ENCODE data around the gene UCMA.

DNA sequence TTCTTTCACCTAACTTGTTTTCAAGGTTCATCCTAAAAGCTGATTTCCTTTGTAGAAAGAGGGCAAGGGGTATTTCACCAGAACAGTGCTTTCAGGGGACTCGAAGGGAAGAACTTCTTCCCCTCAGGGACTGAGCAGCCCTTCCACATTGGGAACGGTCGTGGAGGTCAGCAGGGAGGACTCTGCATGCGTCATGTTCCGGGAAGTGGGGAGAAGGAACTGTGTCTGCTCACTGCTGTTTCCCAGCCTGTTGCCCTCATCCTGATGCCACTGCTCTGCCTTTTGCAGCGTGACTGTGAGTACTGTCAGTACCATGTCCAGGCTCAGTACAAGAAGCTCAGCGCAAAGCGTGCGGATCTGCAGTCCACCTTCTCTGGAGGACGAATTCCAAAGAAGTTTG lies 45.6 kb downstream of the UCMA start:
- TF ChIP-seq, protein P1, sequence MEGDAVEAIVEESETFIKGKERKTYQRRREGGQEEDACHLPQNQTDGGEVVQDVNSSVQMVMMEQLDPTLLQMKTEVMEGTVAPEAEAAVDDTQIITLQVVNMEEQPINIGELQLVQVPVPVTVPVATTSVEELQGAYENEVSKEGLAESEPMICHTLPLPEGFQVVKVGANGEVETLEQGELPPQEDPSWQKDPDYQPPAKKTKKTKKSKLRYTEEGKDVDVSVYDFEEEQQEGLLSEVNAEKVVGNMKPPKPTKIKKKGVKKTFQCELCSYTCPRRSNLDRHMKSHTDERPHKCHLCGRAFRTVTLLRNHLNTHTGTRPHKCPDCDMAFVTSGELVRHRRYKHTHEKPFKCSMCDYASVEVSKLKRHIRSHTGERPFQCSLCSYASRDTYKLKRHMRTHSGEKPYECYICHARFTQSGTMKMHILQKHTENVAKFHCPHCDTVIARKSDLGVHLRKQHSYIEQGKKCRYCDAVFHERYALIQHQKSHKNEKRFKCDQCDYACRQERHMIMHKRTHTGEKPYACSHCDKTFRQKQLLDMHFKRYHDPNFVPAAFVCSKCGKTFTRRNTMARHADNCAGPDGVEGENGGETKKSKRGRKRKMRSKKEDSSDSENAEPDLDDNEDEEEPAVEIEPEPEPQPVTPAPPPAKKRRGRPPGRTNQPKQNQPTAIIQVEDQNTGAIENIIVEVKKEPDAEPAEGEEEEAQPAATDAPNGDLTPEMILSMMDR (IDR thresholded peaks at IDR 0.05; ENCODE audit: low read depth, low read length) = no peak
- no peak for TF ChIP-seq EZH2phosphoT487 (IDR thresholded peaks at IDR 0.05; ENCODE audit: low read depth)
